UCSD-AML1 (cell line): ENCODE measurements around the gene CEP55.
"Not testable (repeated sequence)": the region's sequence is repeated elsewhere in the genome, so short reads cannot be mapped to it uniquely, and the experiment has no call there.

Experiments
- DNase-seq: peaks from one replicate; lab custom pipeline; 2025; ENCODE audit not compliant: unreplicated experiment; lab: John Stamatoyannopoulos, UW

CEP55 gene

GRCh38 chr10:93509816-93510215 is 13.4 kb downstream of the CEP55 start:
- DNase-seq, result no peak

GRCh38 chr10:93512565-93512964 is 16.2 kb downstream of the CEP55 start:
- DNase-seq, result no peak

GRCh38 chr10:93513091-93513490 is 16.7 kb downstream of the CEP55 start:
- DNase-seq, result no peak

- no peak for DNase-seq
These were observed 18.1 kb downstream of the CEP55 start for GRCh38 chr10:93514521-93514920.

GRCh38 chr10:93515071-93516005 is 18.9 kb downstream of the CEP55 start:
- no peak for DNase-seq

GRCh38 chr10:93516006-93516380 is 19.6 kb downstream of the CEP55 start:
- no peak for DNase-seq

GRCh38 chr10:93518531-93518930 is 22.1 kb downstream of the CEP55 start:
- no peak for DNase-seq

GRCh38 chr10:93535293-93535692 is 38.9 kb downstream of the CEP55 start:
- no peak for DNase-seq

- not testable (repeated sequence) for DNase-seq
These were observed 44.5 kb downstream of the CEP55 start for GRCh38 chr10:93540871-93541270.

GRCh38 chr10:93541402-93542357 is 45.3 kb downstream of the CEP55 start:
- no peak for DNase-seq

- no peak for DNase-seq
These were observed 46.0 kb downstream of the CEP55 start for GRCh38 chr10:93542358-93542791.

- DNase-seq, result not testable (repeated sequence)
These were observed 50.6 kb downstream of the CEP55 start for GRCh38 chr10:93546995-93547394.

- DNase-seq, result no peak
These were observed 51.1 kb downstream of the CEP55 start for GRCh38 chr10:93547522-93547921.

GRCh38 chr10:93548376-93549071 is 52.1 kb downstream of the CEP55 start:
- no peak for DNase-seq

GRCh38 chr10:93550606-93551005 is 54.2 kb downstream of the CEP55 start:
- DNase-seq, result no peak

GRCh38 chr10:93552780-93553179 is 56.4 kb downstream of the CEP55 start:
- DNase-seq, result no peak

- DNase-seq, result no peak
These were observed 57.3 kb downstream of the CEP55 start for GRCh38 chr10:93553482-93554315.

GRCh38 chr10:93554316-93554663 is 57.9 kb downstream of the CEP55 start:
- no peak for DNase-seq

GRCh38 chr10:93554760-93555432 is 58.5 kb downstream of the CEP55 start:
- peak; percentile 81 for DNase-seq

GRCh38 chr10:93559490-93559889 is 63.1 kb downstream of the CEP55 start:
- DNase-seq, result no peak
